GM23338 (cell line): ENCODE data around the gene IGFBP5. TPM values are rescaled to one million over a fixed set of nuclear protein-coding genes. Genes with fewer than 3 reads are reported as not detected.
A peak's percentile ranks its signal among the peaks of the same experiment; 100 is the strongest.

Source experiments
- ATAC-seq: fragments of 200-7000 bp; cut with Tn5 transposase; 3 replicates; pipeline ENCODE4 v1.9.1; 2020
- DNase-seq: peaks from one replicate; pipeline ENCODE4 v3.0.0-alpha.2; 2015; ENCODE audit warnings: low spot score
- H2AFZ ChIP-seq: fragments of 200-600 bp; sonication (generic); 2 replicates; pipeline ENCODE4 v1.8.0; 2016; ENCODE audit warnings: antibody characterized with exemption, mild to moderate bottlenecking, moderate library complexity
- H3F3A ChIP-seq: fragments of 200-600 bp; sonication (generic); replicated peaks from 2 replicates; pipeline ENCODE4 v1.8.0; 2017; ENCODE audit warnings: antibody characterized with exemption, mixed run types, low read depth
- H3K27ac ChIP-seq: fragments of 200-600 bp; sonication (generic); 2 replicates; pipeline ENCODE4 v1.6.1; 2016; ENCODE audit warnings: low read depth
- H3K27me3 ChIP-seq: fragments of 200-600 bp; sonication (generic); 2 replicates; pipeline ENCODE4 v1.8.0; 2016; ENCODE audit warnings: mild to moderate bottlenecking, mixed run types, moderate library complexity; ENCODE audit not compliant: insufficient read depth
- H3K36me3 ChIP-seq: fragments of 200-600 bp; sonication (generic); 2 replicates; pipeline ENCODE4 v1.8.0; 2016; ENCODE audit warnings: mild to moderate bottlenecking; ENCODE audit not compliant: insufficient read depth
- H3K4me1 ChIP-seq: fragments of 200-600 bp; sonication (generic); 2 replicates; pipeline ENCODE4 v1.8.0; 2016; ENCODE audit warnings: mild to moderate bottlenecking, moderate library complexity; ENCODE audit not compliant: insufficient read depth
- H3K4me2 ChIP-seq: fragments of 200-600 bp; sonication (generic); 2 replicates; pipeline ENCODE4 v1.7.1; 2017; ENCODE audit warnings: mixed run types
- H3K4me3 ChIP-seq: fragments of 200-600 bp; sonication (generic); 2 replicates; pipeline ENCODE4 v1.6.1; 2016; ENCODE audit warnings: mixed run types
- H3K79me2 ChIP-seq: fragments of 200-600 bp; sonication (generic); replicated peaks from 2 replicates; pipeline ENCODE4 v1.8.0; 2017; ENCODE audit warnings: mild to moderate bottlenecking; ENCODE audit not compliant: insufficient read depth
- H3K9me2 ChIP-seq: fragments of 200-600 bp; sonication (generic); 2 replicates; pipeline ENCODE4 v1.8.0; 2017; ENCODE audit not compliant: insufficient read depth
- H4K20me1 ChIP-seq: fragments of 200-600 bp; sonication (generic); replicated peaks from 2 replicates; pipeline ENCODE4 v1.8.0; 2017; ENCODE audit warnings: mild to moderate bottlenecking; ENCODE audit not compliant: insufficient read depth
- H3K27ac Mint-ChIP-seq: 2 replicates; pipeline ENCODE4 v1.8.0; 2020; ENCODE audit warnings: inconsistent platforms, mild to moderate bottlenecking, moderate library complexity, mixed read lengths
- H3K27me3 Mint-ChIP-seq: 3 replicates; pipeline ENCODE4 v1.8.0; 2022; ENCODE audit warnings: low read depth, mild to moderate bottlenecking, moderate library complexity, mixed read lengths, inconsistent platforms; ENCODE audit not compliant: insufficient read depth, poor library complexity
- H3K36me3 Mint-ChIP-seq: 3 replicates; pipeline ENCODE4 v1.8.0; 2021; ENCODE audit warnings: low read depth, mild to moderate bottlenecking, inconsistent platforms, moderate library complexity, mixed read lengths
- H3K4me1 Mint-ChIP-seq: 3 replicates; pipeline ENCODE4 v1.8.0; 2020; ENCODE audit warnings: mild to moderate bottlenecking, inconsistent platforms, mixed read lengths
- H3K4me3 Mint-ChIP-seq: 3 replicates; pipeline ENCODE4 v1.8.0; 2021; ENCODE audit warnings: moderate library complexity, mild to moderate bottlenecking, inconsistent platforms, mixed read lengths
- H3K9me3 Mint-ChIP-seq: 3 replicates; pipeline ENCODE4 v1.8.0; 2020; ENCODE audit warnings: moderate library complexity, mild to moderate bottlenecking, inconsistent platforms, mixed read lengths
- CREB1 ChIP-seq: fragments of 250-450 bp; sonication (Bioruptor Pico); IDR thresholded peaks from 2 replicates; pipeline ENCODE4 v1.5.0; 2020; ENCODE audit warnings: low read depth, mild to moderate bottlenecking, moderate library complexity
- ETS1 ChIP-seq: IDR thresholded peaks from 2 replicates; pipeline ENCODE4 v1.6.1; 2016; ENCODE audit warnings: antibody characterized with exemption
- EZH2 ChIP-seq: fragments of 200-600 bp; sonication (generic); IDR thresholded peaks from one replicate; pipeline ENCODE4 v1.8.0; 2017; ENCODE audit warnings: antibody characterized with exemption, mild to moderate bottlenecking, low read depth; ENCODE audit not compliant: unreplicated experiment
- EZH2phosphoT487 ChIP-seq: fragments of 200-600 bp; sonication (generic); IDR thresholded peaks from one replicate; pipeline ENCODE4 v1.8.1; 2018; ENCODE audit warnings: antibody characterized with exemption; ENCODE audit not compliant: unreplicated experiment
- JUNB ChIP-seq: IDR thresholded peaks from one replicate; pipeline ENCODE4 v1.6.1; 2016; ENCODE audit warnings: antibody characterized with exemption; ENCODE audit not compliant: unreplicated experiment
- NANOG ChIP-seq: IDR thresholded peaks from 2 replicates; pipeline ENCODE4 v1.6.1; 2016; ENCODE audit warnings: antibody characterized with exemption, borderline replicate concordance
- POLR2AphosphoS5 ChIP-seq: IDR thresholded peaks from 2 replicates; pipeline ENCODE4 v1.6.1; 2016; ENCODE audit warnings: antibody characterized with exemption, low read depth
- REST ChIP-seq: IDR thresholded peaks from one replicate; pipeline ENCODE4 v1.6.1; 2018; ENCODE audit warnings: antibody characterized with exemption; ENCODE audit not compliant: unreplicated experiment
- STAT1 ChIP-seq: IDR thresholded peaks from one replicate; pipeline ENCODE4 v1.6.1; 2016; ENCODE audit warnings: antibody characterized with exemption; ENCODE audit not compliant: unreplicated experiment
- ZNF114 ChIP-seq: fragments of 250-450 bp; sonication (Bioruptor Pico); IDR thresholded peaks from 2 replicates; pipeline ENCODE4 v1.5.0; 2020; ENCODE audit warnings: mild to moderate bottlenecking, moderate library complexity
- ZNF331 ChIP-seq: fragments of 250-450 bp; sonication (Bioruptor Pico); IDR thresholded peaks from 2 replicates; pipeline ENCODE4 v1.5.0; 2020; ENCODE audit warnings: low read depth, mild to moderate bottlenecking, moderate library complexity
- ZNF462 ChIP-seq: fragments of 250-450 bp; sonication (Bioruptor Pico); IDR thresholded peaks from 2 replicates; pipeline ENCODE4 v1.5.0; 2020; ENCODE audit warnings: mild to moderate bottlenecking, moderate library complexity
- polyA plus RNA-seq: library from polyadenylated mRNA; unstranded; fragments of >200 nt; fragmentation: Nextera tagmentation; extraction: Ambion mirVana; gene quantifications from 2 replicates; pipeline ENCODE4 v1.2.1, GENCODE V29; 2016
- total RNA-seq: library from RNA; depleted of rRNA; stranded (reverse); fragments of >200 nt; shearing (Covaris generic); gene quantifications from 2 replicates; pipeline ENCODE4 v1.2.3, GENCODE V29; 2014
- TF ChIP-seq, protein P1 (sequence below), 2 experiments: fragments of 200-600 bp in 1 of 2; sonication (generic) in 1 of 2; conservative IDR thresholded peaks; 2 replicates each; pipeline versions ENCODE4 v1.5.1 to v1.6.1; 2016 to 2017; ENCODE audit warnings: antibody characterized with exemption in 2 of 2, low read depth in 2 of 2, mild to moderate bottlenecking in 2 of 2, moderate library complexity in 1 of 2

Gene IGFBP5
- total and polyA plus RNA-seq, 2 experiments from 2014 or later = 0.70 to 2.5 TPM

DNA sequence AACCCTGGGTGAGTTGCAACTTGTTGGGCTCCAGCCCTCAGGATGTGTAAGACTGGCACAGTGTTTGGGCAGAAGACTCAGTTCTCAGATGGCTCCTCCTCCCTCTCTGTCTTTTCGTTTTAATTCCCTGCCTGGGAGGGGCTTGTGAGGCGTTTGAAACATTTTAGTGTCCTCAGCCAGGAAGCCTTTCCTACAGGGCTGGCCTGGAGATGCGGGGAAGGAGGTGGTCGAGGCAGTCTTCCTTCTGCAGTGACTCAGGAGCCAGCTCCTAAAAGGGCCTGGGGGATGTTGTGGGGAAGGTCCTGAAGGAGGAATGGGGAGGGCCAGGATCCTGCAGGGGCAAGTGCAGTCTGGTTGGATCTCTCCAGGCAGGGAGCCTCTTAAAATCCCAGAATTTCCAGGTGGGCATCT, 22.1 kb upstream of the IGFBP5 start:
- ATAC-seq = peak; percentile 42; the same call in 2 of the 3 replicates
- H3K4me3 ChIP-seq = no peak overlapping the region
- peaks cover 4% of the 10 kb centered on the region; the same call in 1 of the 2 replicates for H3K9me2 ChIP-seq
- no peak overlapping the region for H3K27ac ChIP-seq
- H3F3A ChIP-seq = no peaks in the 10 kb centered on the region
- Mint-ChIP-seq H3K4me1 (peaks cover 6% of the 10 kb centered on the region; the same call in 1 of the 3 replicates), H3K36me3 (no peaks in the 10 kb centered on the region), H3K4me3 (no peak overlapping the region), H3K27ac (no peak overlapping the region), H3K9me3 (no peaks in the 10 kb centered on the region), H3K27me3 (peaks cover 3% of the 10 kb centered on the region)
- H3K4me1 ChIP-seq = no peaks in the 10 kb centered on the region
- H4K20me1 ChIP-seq = no peaks in the 10 kb centered on the region
- no peaks in the 10 kb centered on the region for H3K36me3 ChIP-seq
- TF ChIP-seq ZNF462 (CRISPR knock-in tag) (no peak), POLR2AphosphoS5 (no peak), EZH2 (no peak), CREB1 (CRISPR knock-in tag) (no peak), ZNF114 (CRISPR knock-in tag) (no peak), ETS1 (no peak), STAT1 (no peak), REST (no peak), JUNB (no peak), NANOG (no peak), EZH2phosphoT487 (no peak), ZNF331 (CRISPR knock-in tag) (no peak)
- TF ChIP-seq, protein P1, sequence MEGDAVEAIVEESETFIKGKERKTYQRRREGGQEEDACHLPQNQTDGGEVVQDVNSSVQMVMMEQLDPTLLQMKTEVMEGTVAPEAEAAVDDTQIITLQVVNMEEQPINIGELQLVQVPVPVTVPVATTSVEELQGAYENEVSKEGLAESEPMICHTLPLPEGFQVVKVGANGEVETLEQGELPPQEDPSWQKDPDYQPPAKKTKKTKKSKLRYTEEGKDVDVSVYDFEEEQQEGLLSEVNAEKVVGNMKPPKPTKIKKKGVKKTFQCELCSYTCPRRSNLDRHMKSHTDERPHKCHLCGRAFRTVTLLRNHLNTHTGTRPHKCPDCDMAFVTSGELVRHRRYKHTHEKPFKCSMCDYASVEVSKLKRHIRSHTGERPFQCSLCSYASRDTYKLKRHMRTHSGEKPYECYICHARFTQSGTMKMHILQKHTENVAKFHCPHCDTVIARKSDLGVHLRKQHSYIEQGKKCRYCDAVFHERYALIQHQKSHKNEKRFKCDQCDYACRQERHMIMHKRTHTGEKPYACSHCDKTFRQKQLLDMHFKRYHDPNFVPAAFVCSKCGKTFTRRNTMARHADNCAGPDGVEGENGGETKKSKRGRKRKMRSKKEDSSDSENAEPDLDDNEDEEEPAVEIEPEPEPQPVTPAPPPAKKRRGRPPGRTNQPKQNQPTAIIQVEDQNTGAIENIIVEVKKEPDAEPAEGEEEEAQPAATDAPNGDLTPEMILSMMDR (conservative IDR thresholded peaks at IDR 0.05; ENCODE audit: low read depth in 2 of 2) = no peak
- H2AFZ ChIP-seq = 0 out of 2 replicates have a peak overlapping the region, but pooled peaks have one; percentile 43
- H3K4me2 ChIP-seq = no peak overlapping the region
- DNase-seq = no peak
- no peaks in the 10 kb centered on the region for H3K27me3 ChIP-seq
- H3K79me2 ChIP-seq = no peaks in the 10 kb centered on the region
